ENCODE results near the gene GATA6.

- TF ChIP-seq CTCF (optimal IDR thresholded peaks at IDR 0.05 in 1 of 3, IDR thresholded peaks at IDR 0.05 in 1 of 3, conservative IDR thresholded peaks at IDR 0.05 in 1 of 3; ENCODE audit: extremely low read depth in 1 of 3, insufficient read depth in 2 of 3, low read length in 3 of 3) (no peak), EZH2 (IDR thresholded peaks at IDR 0.05; ENCODE audit: low read length) (peak; percentile 58)
Measured at GRCh38 chr18:22177327-22177871, 8.0 kb downstream of the GATA6 start.

All from keratinocyte (primary cell).